Cardiac septum (tissue), 1 donor: ENCODE data around the gene SKI. TPM values are rescaled to one million over a fixed set of nuclear protein-coding genes. Genes with fewer than 3 reads are reported as not detected.

Experiments used
- DNase-seq: peaks from one replicate; pipeline ENCODE4 v3.0.0-alpha.2; 2020; ENCODE audit warnings: low spot score
- intact Hi-C: fragments of 100-400 bp; cut with DNase I; formaldehyde crosslinking; loops from one replicate; pipeline ENCODE4 v1.14.0; 2022
- total RNA-seq: library from RNA; stranded (reverse); fragmentation: NEBNext Ultra II Directional; extraction: Animal tissue kit (Norgen Biotek cat#: 25700); gene quantifications from one replicate; pipeline ENCODE4 v1.2.1, GENCODE V29; 2021
- donor health status: DM: no; HTN: no; CAD: no.

SKI gene
- total RNA-seq, 1 donor from 2014 or later, result 39.9 TPM

GRCh38 chr1:2298685-2299084 is 70.6 kb downstream of the SKI start:
- intact Hi-C loops, result no loop called here
- DNase-seq, result no peak

GRCh38 chr1:2299131-2299627 is 71.1 kb downstream of the SKI start:
- intact Hi-C loops, result no loop called here
- no peak for DNase-seq

DNA sequence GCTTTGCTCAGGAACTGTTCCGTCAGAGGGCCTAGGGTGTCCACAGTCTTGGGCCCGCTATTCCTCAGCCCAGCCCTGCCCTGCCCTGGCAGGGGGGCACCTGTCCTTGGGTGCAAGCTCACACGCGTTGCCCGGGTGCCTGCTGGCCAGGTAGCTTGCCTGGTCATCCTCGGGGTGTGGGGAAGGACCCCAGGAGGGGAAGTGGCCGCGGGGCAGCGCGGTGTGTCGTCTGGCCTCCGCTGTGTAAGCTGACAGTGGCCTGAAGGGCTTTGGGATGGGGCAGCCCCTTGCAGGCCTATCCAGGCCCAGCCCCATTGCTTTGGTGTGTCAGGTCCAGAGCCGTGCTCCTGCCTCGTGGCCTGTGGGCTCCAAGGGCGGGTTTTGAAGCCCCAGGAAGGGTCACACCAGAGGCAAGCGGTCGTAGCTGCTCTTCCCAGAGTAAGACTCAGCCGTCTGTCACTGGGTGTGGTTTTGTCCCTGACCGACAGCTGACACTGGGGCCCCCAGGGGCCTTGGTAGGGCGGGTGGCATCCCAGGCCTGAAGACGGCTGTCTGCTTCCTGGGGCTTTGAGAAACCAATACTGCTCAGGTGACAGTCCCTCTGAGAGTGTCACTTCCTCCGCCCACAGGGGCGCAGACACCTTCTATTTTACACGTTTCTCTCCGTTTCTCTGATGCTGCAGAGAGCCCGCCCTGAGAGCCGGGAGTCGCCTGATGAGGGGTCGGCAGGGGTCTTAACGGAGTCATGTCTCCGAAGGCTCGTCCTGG is 72.1 kb downstream of the SKI start:
- intact Hi-C loops, result no loop called here
- no peak for DNase-seq

DNA sequence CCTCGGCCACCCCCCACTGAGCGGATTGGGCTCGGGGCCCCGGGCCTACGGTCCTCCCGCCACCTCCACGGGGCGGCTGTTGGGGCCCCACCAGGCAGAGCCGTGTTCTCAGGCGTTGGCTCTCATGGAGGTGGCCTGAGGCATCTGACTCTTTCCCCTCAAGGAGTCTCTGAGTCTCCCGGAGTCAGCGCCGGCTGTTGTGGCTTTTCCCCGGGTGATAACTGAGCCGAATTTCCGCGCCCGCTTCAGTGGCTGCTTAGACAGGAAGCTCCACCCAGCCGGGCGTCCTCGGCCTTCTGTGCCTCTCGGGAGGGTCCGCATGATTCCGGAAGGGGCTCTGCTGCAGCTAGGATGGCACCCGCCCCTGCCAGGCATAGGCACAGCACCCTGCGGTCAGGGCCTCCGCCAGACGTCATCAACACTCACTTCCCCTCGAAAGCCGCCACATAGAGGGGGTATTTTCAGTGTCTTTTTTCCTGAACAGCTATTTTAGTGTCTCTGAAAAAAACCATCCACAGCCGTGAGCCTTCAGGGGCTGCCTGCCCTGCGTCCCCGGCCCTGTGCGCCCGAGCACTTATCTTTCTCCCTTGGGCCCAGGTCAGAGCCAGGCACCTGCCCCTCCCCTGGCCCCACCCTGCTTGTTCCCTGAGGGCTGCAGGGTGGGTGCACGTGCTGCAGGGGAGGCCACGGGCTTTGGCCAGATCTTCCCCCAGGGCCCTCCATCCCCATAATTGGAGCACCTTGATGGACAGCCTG is 72.9 kb downstream of the SKI start:
- peak; percentile 91 for DNase-seq
- intact Hi-C loops, result no loop called here

GRCh38 chr1:2301607-2302291 is 73.6 kb downstream of the SKI start:
- intact Hi-C loops, result no loop called here
- no peak for DNase-seq

DNA sequence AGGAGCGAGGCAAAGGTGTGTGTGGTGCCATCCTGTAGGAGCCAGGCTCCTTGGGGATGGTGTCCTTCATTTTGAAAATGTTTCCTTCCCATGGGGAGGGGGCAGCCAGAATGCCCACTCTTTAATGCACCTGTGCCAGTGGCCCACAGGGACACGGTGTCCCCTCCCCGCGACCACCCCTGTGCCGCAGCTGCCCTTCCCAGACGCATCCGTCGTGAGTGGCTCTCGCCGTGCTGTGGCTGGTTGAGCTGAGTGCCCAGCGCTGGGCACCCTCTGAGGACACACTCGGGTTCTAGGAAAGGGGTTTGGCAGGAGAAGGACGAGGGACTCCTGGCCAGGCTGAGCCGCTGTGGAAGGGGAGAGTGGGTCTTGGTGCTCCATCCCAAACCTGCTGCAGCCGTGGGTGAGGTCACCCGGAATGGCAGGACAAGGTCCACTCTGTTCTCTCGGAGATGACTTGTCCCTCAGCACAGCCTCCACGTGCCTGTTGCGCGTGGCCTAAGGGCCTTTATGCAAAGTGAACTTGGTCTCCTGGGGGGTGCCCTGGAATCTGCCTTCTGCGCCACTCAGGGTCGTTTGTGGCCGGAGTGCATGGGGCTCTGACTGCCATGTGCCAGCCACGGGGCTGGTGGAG is 74.3 kb downstream of the SKI start:
- intact Hi-C loops, result no loop called here
- DNase-seq, result no peak

DNA sequence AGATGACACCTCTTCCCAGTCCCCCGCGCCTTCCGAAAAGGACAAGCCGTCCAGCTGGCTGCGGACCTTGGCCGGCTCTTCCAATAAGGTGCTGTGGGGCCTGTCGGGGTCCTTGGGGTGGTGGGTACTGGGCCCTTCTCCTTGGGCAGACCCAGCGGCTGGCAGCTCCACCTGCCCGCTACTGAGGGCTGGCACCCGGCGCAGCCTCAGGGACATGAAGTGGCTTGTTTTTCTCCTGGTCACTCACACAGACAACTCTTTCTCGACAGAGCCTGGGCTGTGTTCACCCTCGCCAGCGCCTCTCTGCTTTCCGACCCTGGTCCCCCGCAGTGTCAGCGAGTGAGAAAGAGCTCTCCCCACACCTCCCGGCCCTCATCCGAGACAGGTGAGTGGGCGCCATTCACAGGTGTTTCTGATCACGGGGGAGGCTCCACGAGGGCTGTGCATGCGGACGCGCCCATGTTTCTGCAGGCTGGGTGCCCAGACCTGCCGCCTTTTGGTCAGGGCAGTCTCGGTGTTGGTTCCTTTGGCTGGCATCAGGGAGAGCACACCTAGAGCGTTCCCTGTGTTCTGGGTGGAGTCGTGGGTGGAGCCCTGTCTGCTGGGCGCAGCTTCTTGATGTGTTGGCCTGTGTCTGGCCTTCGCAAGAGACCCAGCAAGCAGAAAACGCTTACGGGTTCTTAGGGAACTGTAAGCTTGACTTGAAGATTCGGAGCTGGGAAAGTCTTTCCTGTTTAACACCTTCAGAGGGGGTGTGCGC is 75.1 kb downstream of the SKI start:
- no peak for DNase-seq

DNA sequence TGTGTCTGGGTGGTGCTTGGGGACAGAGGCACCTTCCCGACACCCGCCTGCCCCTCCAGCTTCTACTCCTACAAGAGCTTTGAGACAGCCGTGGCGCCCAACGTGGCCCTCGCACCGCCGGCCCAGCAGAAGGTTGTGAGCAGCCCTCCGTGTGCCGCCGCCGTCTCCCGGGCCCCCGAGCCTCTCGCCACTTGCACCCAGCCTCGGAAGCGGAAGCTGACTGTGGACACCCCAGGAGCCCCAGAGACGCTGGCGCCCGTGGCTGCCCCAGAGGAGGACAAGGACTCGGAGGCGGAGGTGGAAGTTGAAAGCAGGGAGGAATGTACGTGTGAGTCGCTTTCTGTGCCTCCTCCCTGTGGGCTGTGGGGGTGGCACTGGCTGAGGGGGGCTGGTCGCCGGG is 75.7 kb downstream of the SKI start:
- intact Hi-C loops, result no loop called here

More for the DNA sequence above, 75.1 kb downstream of the SKI start:
- intact Hi-C loops, result no loop called here

DNA sequence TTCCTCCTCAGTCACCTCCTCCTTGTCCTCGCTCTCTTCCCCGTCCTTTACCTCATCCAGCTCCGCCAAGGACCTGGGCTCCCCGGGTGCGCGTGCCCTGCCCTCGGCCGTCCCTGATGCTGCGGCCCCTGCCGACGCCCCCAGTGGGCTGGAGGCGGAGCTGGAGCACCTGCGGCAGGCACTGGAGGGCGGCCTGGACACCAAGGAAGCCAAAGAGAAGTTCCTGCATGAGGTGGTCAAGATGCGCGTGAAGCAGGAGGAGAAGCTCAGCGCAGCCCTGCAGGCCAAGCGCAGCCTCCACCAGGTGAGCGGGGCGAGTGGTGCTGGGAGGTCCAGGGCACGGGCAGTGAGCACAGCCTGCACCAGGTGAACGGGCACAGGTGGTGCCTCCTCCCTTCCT is 76.2 kb downstream of the SKI start:
- DNase-seq, result no peak
- intact Hi-C loops, result no loop called here

More for the DNA sequence above, 75.7 kb downstream of the SKI start:
- DNase-seq, result no peak

DNA sequence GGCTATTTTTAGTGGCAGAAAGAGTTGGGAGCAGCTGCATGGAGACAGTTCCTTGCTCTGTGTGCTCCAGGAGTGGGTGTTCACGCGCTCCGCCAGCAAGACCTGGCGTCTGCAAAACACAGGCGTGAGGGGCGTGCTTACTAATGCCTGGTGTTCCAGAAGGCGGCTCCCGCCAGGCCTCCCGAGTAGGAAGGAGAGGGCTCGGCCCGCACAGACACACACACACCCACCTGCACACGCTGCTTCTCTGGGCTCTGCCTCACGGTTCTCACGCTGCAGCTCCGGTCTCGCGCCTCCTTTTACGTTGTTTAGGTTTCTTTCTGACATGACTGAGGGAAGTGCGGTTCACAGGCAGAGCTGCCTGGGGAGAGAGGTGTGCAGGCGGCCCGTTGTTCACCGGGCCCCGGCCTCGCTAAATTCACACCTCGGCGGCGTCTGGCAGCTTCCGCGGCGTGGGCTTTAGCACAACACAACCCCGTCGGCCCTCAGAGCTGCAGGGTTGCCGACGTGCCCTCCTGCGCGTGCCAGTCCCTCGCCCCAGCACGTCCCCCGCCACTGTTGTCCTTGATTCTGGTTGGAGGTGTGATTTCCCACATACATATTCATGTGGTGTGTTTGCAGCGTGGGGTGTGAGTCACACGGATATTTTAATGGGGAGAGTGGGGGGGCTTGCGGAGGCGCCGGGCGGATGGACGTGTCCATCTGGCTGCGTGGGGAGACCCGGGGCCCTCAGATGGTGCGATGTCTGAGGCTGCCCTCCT is 77.0 kb downstream of the SKI start:
- intact Hi-C loops, result no loop called here
- DNase-seq, result no peak

DNA sequence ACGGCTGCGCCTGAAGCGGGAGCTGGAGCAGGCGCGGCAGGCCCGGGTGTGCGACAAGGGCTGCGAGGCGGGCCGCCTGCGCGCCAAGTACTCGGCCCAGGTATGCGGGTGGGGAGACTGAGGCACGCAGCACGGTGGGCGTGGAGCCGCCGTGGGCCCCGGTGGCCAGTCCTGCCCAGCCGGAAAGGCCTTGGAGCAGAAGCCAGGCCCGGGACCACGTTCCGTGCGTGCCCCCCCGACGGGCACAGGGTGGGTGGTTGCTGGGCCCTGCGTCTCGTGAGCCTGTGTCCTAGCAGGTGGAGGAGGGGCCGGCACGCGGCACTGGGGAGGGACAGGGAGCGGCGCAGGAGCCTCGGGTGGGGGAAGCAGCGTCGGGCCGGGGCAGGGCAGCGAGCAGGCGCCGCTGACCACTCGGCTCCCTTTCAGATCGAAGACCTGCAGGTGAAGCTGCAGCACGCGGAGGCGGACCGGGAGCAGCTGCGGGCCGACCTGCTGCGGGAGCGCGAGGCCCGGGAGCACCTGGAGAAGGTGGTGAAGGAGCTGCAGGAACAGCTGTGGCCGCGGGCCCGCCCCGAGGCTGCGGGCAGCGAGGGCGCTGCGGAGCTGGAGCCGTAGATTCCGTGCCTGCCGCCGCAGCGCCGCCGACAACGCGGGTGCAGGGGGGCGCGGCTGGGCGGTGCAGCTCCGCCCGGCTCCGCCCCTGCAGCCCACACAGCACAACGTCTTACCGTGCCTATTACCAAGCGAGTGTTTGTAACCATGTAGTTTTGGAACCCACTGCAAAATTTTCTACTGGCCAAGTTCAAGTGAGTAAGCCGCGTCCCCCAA is 78.2 kb downstream of the SKI start:
- intact Hi-C loops, result no loop called here

DNA sequence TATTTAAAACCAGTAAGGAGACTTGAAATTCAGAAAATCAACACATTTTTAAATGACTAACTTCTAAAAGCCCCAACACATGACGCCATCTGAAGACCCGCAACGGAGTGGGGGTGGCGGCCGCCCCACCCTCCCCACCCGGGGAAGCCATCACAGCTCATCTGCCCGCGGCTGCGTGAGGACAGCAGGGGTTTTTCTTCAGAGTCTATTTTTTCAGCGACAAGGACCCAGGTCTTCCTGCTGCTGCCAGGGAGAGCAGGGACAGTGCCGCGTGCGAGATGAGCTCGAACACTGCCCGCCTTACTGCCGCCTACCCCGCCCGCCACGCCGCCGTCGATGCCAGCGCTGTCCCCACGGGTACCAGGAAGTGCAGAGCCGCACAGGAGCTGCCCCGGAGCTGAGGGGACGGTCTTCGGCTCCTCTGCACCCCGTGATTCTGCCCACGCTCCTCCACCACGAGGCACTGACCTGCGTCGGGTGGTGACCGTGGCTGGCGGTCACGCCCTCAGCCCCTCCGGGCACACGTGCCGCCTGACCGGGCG is 79.0 kb downstream of the SKI start:
- intact Hi-C loops, result no loop called here
- no peak for DNase-seq

More for the DNA sequence above, 78.2 kb downstream of the SKI start:
- DNase-seq, result no peak

- DNase-seq, result no peak
- intact Hi-C loops, result no loop called here
Measured at GRCh38 chr1:2307972-2308371, 79.9 kb downstream of the SKI start.

GRCh38 chr1:2308844-2309243 is 80.7 kb downstream of the SKI start:
- DNase-seq, result no peak
- intact Hi-C loops, result no loop called here

DNA sequence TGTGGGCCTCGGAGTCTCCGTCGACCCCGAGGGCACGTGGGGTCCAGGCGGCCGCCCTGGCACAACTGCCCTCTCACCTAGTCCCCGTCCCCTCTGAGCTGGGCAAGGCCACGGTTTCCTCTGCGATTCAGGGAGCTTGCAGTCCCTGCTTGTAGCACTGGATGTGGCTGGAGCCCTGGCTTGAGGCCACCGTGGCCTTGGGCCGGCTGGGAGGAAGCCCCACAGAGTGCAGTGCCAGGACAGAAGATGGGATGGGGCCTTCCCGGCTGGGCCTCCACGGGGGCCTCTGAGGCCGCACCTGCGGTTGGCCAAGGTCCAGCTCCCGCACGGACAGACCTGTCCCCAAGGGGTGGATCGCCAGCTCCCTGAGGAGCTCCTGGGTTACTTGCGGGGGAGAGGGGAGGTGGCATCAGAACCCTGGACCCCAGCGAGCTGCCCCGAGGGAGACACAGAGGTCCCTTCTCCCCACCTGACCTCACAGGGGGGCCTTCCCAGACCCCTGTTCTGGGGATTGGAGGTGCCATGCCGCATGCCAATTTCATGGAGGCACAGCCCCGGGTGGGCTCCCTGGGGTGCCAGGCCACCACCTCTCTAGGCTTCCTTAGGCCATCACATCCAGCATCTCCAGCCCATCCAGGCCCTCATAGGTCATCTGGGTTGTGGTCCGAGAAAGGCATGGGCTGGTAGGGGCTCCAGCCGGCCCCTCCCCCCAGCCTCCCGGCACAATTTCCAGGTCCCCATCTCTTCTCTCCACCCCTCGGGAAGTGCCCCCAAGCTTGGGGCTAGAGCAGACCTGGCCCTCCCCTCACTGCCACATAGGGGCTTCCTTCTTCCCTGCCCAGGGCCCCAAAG is 82.4 kb downstream of the SKI start:
- no peak for DNase-seq
- intact Hi-C loops, result loop anchor here (10.0 kb wide), 2 partner anchors 74 to 214 kb away; partner anchors contain the start of gene PANK4
